DND-41 (cell line): ENCODE data around the gene SLC17A8.

ENCODE experiments used
- ATAC-seq: fragments of 200-7000 bp; cut with Tn5 transposase; 3 replicates; pipeline ENCODE4 v1.9.1; 2021; ENCODE audit warnings: low read depth; ENCODE audit not compliant: insufficient read depth
- DNase-seq: peaks from one replicate; pipeline ENCODE4 v3.0.0-alpha.2; 2020
- H2AFZ ChIP-seq: 2 replicates; pipeline ENCODE4 v1.6.0; 2012; ENCODE audit warnings: low read depth, low read length
- H3K27ac ChIP-seq: 2 replicates; pipeline ENCODE4 v1.5.1; 2012; ENCODE audit warnings: low read length, inconsistent platforms
- H3K27me3 ChIP-seq: fragments of 200-600 bp; sonication (generic); 2 replicates; pipeline ENCODE4 v1.6.0; 2012; ENCODE audit warnings: low read length, mild to moderate bottlenecking, inconsistent platforms; ENCODE audit not compliant: insufficient read depth, poor library complexity
- H3K36me3 ChIP-seq: 2 replicates; pipeline ENCODE4 v1.5.1; 2012; ENCODE audit warnings: low read length, inconsistent platforms; ENCODE audit not compliant: insufficient read depth
- H3K4me1 ChIP-seq: 2 replicates; pipeline ENCODE4 v1.5.1; 2012; ENCODE audit warnings: mild to moderate bottlenecking, low read length; ENCODE audit not compliant: insufficient read depth
- H3K4me2 ChIP-seq: 2 replicates; pipeline ENCODE4 v1.6.0; 2012; ENCODE audit warnings: mild to moderate bottlenecking, moderate library complexity, low read length, inconsistent platforms; ENCODE audit not compliant: insufficient read depth
- H3K4me3 ChIP-seq, 2 experiments: fragments of 200-600 bp in 1 of 2; shearing (Covaris generic) in 1 of 2; 2 replicates each; pipeline ENCODE4 v1.5.1; 2012 to 2016; ENCODE audit warnings: inconsistent platforms in 2 of 2, low read length in 2 of 2, mild to moderate bottlenecking in 2 of 2, low read depth in 1 of 2, moderate library complexity in 1 of 2
- H3K79me2 ChIP-seq: 2 replicates; pipeline ENCODE4 v1.6.0; 2012; ENCODE audit warnings: low read length, inconsistent platforms; ENCODE audit not compliant: insufficient read depth
- H3K9ac ChIP-seq: 2 replicates; pipeline ENCODE4 v1.6.0; 2012; ENCODE audit warnings: low read depth, mild to moderate bottlenecking, inconsistent platforms, low read length, moderate library complexity
- H3K9me3 ChIP-seq: 2 replicates; pipeline ENCODE4 v1.5.1; 2012; ENCODE audit warnings: low read length, moderate library complexity, mild to moderate bottlenecking, inconsistent platforms; ENCODE audit not compliant: insufficient read depth, severe bottlenecking
- H4K20me1 ChIP-seq: 2 replicates; pipeline ENCODE4 v1.6.0; 2012; ENCODE audit warnings: low read length; ENCODE audit not compliant: insufficient read depth
- EZH2 ChIP-seq: IDR thresholded peaks from 3 replicates; pipeline ENCODE4 v1.6.1; 2012; ENCODE audit warnings: borderline replicate concordance, low read depth, mild to moderate bottlenecking, moderate library complexity, low read length, inconsistent platforms; ENCODE audit not compliant: severe bottlenecking
- TF ChIP-seq, protein P1 (sequence below): IDR thresholded peaks from 2 replicates; pipeline ENCODE4 v1.5.1; 2012; ENCODE audit warnings: borderline replicate concordance, low read length, moderate library complexity, mild to moderate bottlenecking; ENCODE audit not compliant: poor library complexity, severe bottlenecking; ENCODE audit errors: extremely low read depth

SLC17A8 gene

DNA sequence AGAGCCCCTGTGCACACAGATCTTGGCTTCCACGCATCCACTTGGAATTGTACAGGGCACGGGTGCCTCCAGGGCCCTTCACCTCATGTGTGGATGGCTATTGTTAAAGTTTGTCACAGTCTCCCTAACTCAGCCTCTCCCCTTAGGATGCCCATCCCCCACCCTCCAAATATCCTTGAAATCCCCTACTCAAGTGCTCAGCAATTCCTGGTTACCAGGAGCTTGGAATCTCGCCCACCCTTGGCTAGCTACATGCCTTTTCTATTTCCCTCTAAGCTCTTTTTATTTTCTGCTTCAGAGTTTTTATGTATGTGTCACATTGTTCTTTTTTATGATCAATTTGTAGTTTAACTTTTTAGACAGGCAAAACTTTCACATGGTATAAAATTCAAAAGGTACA is 103.8 kb downstream of the SLC17A8 start:
- no peak for DNase-seq
- no peaks in the 10 kb centered on the region for H3K4me1 ChIP-seq
- no peak for ATAC-seq
- no peak overlapping the region for H3K4me3 ChIP-seq
- no peaks in the 10 kb centered on the region for H3K27me3 ChIP-seq
- H3K9me3 ChIP-seq: no peaks in the 10 kb centered on the region
- no peaks in the 10 kb centered on the region for H4K20me1 ChIP-seq
- H3K9ac ChIP-seq: no peak overlapping the region
- no peak overlapping the region for H2AFZ ChIP-seq
- no peak overlapping the region for H3K4me2 ChIP-seq
- H3K79me2 ChIP-seq: no peaks in the 10 kb centered on the region
- H3K36me3 ChIP-seq: no peaks in the 10 kb centered on the region
- TF ChIP-seq EZH2: no peak
- TF ChIP-seq, protein P1, sequence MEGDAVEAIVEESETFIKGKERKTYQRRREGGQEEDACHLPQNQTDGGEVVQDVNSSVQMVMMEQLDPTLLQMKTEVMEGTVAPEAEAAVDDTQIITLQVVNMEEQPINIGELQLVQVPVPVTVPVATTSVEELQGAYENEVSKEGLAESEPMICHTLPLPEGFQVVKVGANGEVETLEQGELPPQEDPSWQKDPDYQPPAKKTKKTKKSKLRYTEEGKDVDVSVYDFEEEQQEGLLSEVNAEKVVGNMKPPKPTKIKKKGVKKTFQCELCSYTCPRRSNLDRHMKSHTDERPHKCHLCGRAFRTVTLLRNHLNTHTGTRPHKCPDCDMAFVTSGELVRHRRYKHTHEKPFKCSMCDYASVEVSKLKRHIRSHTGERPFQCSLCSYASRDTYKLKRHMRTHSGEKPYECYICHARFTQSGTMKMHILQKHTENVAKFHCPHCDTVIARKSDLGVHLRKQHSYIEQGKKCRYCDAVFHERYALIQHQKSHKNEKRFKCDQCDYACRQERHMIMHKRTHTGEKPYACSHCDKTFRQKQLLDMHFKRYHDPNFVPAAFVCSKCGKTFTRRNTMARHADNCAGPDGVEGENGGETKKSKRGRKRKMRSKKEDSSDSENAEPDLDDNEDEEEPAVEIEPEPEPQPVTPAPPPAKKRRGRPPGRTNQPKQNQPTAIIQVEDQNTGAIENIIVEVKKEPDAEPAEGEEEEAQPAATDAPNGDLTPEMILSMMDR: no peak
- H3K27ac ChIP-seq: no peak overlapping the region

DNA sequence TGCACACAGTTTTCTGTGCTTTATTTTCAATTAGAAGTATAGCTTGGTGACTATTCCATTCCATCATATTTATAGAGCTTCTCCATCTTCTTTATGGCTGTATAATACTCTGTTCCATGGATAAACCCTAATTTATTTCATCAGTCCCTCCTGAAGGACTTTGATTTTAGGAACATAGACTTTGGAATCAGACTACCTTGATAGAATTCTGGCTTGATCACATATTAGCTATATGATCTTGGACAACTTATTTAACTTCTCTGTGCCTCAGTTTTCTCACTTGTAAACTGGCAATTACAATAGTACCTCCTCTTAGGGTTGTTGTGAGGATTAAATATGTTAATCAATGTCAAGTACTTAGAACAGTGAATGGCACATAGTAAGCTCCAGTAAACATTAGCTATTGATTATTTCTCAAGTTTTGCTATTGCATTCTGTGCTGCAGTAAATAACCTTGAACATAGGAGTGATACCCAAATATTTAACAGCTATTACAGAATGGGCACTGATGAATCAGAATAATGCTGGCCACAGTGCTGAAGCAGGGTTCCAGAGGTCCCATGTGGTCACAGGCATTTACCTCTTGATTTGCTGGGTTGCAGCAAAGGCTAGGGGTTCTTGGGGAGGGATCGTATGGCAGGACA is 104.6 kb downstream of the SLC17A8 start:
- no peaks in the 10 kb centered on the region for H4K20me1 ChIP-seq
- H3K9ac ChIP-seq: no peak overlapping the region
- H3K4me2 ChIP-seq: no peak overlapping the region
- DNase-seq: no peak
- H2AFZ ChIP-seq: no peak overlapping the region
- no peaks in the 10 kb centered on the region for H3K9me3 ChIP-seq
- no peak overlapping the region for H3K4me3 ChIP-seq
- TF ChIP-seq, protein P1: no peak
- TF ChIP-seq EZH2: no peak
- no peaks in the 10 kb centered on the region for H3K36me3 ChIP-seq
- H3K27ac ChIP-seq: no peak overlapping the region
- no peaks in the 10 kb centered on the region for H3K79me2 ChIP-seq
- H3K27me3 ChIP-seq: no peaks in the 10 kb centered on the region
- H3K4me1 ChIP-seq: no peaks in the 10 kb centered on the region
- no peak for ATAC-seq

DNA sequence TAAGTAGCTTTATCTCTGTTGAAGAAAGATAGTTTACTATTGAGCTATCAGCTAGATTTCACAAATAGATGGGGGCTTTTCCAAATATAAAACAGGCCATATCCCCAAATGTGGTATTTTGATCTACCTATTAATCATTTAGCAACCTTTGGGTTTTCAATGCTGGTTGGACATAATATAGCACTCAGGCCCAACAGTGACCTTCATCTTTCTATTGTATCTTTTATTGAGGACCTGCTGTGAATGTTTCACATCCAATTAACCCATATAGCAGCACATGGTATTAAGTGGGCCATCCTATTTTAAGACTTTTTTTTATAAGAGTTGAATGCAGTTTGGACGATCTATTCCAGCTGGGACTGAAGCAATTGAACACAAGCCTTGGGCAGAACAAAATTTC is 106.8 kb downstream of the SLC17A8 start:
- Histone ChIP-seq H3K9ac (no peak overlapping the region), H3K4me3 (no peak overlapping the region), H3K4me1 (no peaks in the 10 kb centered on the region), H3K4me2 (no peak overlapping the region), H3K36me3 (no peaks in the 10 kb centered on the region), H3K9me3 (no peaks in the 10 kb centered on the region), H3K27me3 (no peaks in the 10 kb centered on the region), H4K20me1 (no peaks in the 10 kb centered on the region), H3K27ac (no peak overlapping the region), H2AFZ (no peak overlapping the region), H3K79me2 (no peaks in the 10 kb centered on the region)
- DNase-seq: no peak
- TF ChIP-seq, protein P1: no peak
- no peak for TF ChIP-seq EZH2
- ATAC-seq: no peak

DNA sequence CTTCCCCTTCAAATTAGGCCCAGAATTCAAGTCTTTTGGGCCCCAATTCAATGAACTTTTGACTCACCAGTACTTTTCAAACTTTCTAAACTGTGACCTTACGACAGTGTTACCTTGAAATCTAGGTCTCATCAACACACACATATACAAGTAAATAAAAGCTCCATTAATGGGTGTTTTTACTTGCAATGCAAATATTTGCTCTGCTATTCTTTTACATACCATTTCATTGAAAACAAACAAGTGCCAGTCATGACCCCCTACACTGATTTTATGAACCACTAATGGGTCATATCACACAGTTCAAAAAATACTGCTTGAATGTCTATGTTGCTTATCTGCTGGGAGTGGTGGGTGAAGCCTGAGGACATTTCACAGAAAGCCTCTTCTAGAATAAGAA is 107.7 kb downstream of the SLC17A8 start:
- Histone ChIP-seq H2AFZ (no peak overlapping the region), H3K4me2 (no peak overlapping the region), H3K27me3 (no peaks in the 10 kb centered on the region), H3K9me3 (no peaks in the 10 kb centered on the region), H3K27ac (no peak overlapping the region), H3K36me3 (no peaks in the 10 kb centered on the region), H3K9ac (no peak overlapping the region), H4K20me1 (no peaks in the 10 kb centered on the region), H3K79me2 (no peaks in the 10 kb centered on the region), H3K4me3 (no peak overlapping the region), H3K4me1 (no peaks in the 10 kb centered on the region)
- TF ChIP-seq, protein P1: no peak
- TF ChIP-seq EZH2: no peak
- DNase-seq (no peak), ATAC-seq (no peak)
